HG02763 (cell line): Measurements from ENCODE around the gene CNIH3.
"Not testable (repeated sequence)": the region's sequence is repeated elsewhere in the genome, so short reads cannot be mapped to it uniquely, and the experiment has no call there.

Experiments used
- ATAC-seq: cut with Tn5 transposase; IDR thresholded peaks from one replicate; pipeline ENCODE4 v1.9.1; 2021; ENCODE audit warnings: mild to moderate bottlenecking, moderate library complexity; ENCODE audit not compliant: unreplicated experiment

CNIH3 gene

DNA sequence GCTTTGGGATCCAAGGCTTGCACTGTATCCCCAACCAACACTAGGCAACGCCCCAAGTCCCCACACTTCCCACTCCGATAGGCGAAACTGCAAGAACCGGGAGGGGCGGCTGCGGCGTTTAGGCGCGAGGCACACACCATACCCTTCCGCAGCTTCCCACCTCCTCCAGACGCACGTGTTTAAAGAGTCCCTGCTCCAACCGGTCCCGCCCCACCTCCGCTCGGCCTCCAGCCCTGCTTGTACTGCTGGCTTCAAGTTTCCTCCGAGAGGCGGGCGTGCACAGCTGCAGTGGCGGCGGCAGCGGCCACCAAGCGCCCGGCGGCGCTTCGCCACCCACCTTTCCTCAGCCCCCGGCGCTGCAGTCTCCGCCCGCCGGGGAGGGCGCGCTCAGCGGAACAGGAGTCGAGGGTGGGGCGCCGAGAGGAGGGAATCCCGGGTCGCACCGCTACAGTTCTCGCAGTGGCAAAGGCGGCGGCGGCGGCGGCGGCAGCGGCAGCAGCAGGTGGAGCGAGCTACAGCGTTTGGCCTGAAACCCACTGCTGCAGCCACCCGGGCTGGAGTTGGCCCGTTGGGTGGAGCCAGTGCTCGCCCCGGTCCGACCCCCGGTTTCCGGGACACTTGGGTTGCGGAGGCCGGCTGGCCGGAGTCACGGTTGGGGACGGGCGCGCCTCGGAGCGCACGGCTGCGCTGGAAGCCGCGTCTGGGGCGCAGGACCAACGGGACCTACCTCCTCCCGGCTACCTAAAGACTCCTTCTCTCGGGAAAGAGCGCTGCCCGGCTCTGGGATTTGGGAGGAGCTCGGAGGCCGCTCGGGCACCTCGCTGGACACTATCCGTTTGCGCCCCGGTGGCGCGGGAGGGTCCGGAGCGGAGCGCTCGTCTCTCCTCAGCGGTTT lies at the start of gene CNIH3:
CNIH3 (plus strand) TSS at position 457 of the 895 bp plus-strand sequence. CDS start 858 bp downstream, outside the sequence.
- no peak for ATAC-seq

DNA sequence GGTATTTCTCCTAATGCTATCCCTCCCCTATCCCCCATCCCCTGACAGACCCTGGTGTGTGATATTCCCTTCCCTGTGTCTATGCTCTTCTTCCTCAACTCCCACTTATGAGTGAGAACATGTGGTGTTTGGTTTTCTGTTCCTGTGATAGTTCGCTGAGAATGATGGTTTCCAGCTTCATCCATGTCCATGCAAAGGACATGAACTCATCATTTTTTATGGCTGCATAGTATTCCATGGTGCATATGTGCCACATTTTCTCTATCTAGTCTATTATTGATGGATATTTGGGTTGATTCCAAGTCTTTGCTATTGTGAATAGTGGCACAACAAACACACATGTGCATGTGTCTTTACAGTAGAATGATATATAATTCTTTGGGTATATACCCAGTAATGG lies 49.6 kb upstream of the CNIH3 start:
- not testable (repeated sequence) for ATAC-seq

DNA sequence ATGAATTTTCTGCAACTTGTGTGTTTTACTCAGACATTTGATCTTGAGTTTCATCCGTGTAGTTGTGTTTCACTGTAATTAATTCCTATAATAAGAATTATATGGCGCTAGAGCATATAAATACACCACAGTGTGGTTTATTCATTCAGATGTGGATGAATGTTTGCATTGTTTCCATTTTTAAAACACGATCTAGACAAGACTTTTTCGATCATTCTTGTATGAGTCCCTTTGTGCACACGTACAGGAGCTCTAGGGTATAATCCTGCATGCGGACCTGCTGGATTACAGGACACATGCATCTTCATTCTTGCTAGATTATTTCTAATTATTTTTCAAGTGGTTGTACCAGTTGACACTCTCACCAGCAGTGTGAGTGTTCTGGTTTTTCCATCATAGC lies 46.8 kb upstream of the CNIH3 start:
- ATAC-seq, result no peak

DNA sequence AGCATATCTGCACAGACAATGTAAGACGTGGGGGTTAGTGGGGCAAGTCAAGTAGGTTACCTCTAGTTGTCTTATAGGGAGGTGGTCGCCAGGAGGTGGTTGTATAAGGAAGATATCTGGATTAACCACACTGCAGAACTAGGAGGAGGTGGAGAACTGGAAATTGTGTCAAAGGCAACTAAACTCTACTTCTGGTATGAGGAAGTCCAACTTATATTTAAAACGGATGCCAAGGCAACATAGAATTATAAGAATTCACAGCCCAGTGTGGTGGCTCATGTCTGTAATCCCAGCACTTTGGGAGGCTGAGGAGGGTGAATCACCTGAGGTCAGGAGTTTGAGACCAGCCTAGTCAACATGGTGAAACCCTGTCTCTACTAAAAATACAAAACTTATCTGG lies 44.1 kb upstream of the CNIH3 start:
- ATAC-seq, result not testable (repeated sequence)

DNA sequence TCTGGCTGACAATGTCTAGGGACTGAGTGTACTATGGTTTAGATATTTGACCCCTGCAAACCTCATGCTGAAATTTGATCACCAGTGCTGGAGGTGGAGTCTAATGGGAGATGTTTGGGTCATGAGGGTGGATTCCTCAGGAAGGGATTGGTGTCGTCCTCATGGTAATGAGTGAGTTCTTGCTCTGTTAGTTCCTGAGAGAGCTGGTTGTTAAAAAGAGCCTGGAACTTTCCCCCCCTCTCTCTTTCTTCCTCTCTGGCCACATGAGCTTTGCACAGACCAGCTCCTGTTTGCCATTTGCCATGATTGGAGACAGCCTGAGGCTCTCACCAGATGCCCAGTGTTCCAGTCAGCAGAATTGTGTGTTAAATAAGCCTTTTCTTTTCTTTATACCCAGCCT lies 36.6 kb upstream of the CNIH3 start:
- ATAC-seq, result no peak

DNA sequence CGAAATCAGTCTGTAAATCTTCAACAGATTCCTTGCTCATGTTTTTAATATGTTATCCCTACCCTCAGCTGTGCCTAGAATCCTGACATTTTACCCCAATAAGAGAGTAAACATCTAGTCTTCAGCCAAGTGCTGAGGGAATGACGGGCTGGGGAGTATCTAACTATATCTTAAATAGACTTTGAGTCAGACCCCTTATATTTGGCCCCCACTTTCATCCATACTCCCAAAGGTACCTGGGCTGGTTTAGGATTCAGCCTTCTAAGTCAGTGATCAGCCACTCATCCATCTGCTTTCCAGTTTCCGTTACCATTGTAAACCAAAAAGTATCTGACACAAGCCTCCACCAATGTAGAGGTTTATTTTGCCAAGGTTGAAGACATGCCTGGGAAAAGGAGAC lies 36.1 kb upstream of the CNIH3 start:
- no peak for ATAC-seq

DNA sequence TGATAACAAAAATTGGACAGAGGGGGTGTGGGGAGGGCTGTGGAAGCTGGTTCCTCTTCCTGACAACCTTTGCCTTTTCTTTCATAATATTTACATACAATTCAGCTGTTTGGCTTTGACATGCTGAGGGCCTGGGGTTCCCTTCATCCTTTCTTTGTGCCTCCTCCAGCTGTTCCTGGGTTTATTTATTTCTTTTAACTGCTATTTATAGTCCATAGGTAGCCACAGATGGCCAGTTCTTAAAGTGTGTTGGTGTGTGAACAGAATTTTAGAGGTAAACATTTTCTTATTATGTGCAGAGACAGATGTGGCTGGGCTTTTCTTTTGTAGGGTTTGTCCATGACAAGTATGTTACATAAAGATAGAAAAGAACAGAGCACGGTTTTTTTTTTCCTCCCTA lies 34.1 kb upstream of the CNIH3 start:
- ATAC-seq, result no peak

DNA sequence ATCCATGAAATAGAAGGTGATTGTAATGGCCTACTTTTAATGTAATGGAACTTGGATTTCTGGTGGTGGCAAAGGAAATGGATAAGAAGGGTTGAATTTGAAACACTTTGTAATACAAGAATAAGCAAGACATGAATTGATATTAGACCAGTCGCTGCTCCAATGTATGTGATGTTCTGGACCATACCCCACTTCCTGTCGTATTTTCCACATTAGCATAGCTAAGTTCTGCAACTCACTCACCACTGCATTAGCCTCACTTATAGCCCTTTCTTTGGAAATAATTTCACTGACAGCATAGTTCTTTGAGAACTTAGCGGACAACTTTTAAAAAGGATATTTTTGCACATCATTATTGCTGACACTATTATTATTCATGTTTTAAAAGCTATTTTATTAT lies 32.3 kb upstream of the CNIH3 start:
- ATAC-seq, result no peak

DNA sequence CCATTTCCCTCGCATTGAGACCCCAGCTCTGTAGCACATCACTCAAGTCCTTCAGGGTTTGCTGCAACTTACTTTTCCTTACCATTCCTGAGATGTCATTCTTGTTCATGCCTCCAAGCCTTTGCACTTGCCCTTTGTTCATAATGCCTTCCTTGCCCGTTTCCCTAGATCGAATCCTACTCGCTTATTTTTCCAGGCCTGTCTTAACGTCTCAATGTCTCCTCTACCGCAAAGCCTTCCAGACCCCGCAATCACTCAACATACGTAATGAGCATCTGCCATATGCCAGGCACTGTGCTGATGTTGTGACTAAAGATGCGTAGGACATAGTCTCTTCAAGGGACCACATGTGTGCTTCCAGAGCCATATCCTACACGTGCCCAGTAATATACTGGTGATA lies 31.1 kb upstream of the CNIH3 start:
- ATAC-seq, result no peak

DNA sequence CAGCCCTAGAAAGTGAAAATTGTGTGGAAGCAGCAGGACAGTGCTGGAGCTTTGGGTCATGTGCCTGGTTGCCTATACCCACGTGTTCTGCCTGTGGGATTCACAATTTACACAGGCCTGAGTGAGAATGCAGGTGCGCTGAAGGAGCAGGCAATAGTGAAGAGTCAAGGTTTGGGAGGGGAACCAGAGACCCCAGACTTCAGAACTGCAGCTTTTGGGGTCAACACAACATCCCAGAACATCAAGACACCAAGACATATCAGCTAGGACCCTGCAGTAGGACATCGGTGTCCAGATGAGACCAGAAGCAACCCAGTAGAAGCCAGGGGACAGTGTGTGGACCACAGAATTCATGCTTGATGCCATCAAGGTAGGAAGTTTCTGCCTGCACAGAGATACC lies 29.1 kb upstream of the CNIH3 start:
- ATAC-seq, result no peak

DNA sequence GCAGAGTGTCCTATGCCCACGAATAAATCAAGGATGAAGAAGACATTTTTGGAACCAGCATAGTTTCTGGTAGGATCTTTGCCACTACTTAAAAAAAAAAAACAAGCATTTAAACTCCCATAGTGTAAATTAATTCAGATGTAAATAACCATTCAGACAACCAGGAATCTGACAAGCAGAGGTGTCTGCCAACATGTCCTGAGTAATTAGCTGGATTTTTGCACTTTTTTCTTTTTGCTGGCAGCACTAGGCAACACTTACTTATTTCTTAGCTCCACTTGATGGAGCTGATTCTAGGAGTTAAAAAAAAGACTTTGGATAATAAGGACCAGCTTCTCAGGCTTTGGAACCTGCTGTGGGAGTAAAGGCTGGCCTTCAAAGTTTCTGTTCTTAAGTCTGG lies 27.6 kb upstream of the CNIH3 start:
- no peak for ATAC-seq

DNA sequence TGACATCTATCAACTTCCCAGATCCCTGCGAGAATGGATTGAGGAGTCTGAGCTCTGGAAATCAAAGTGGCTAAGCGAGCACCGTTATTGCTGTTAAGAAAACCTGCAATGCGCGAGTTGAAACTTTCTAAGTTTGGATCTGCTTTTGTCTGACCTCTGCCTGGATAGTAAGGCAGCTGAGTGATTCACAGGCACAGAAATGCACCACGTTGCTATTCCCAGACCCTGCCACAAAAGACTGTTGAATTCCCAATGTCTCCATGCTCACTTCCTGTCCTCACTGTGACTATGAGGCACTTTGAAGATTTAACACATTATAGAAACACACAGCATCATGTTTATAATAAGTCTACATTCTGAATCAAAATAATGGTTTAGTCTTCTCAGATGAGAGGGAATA lies 27.1 kb upstream of the CNIH3 start:
- ATAC-seq, result no peak

DNA sequence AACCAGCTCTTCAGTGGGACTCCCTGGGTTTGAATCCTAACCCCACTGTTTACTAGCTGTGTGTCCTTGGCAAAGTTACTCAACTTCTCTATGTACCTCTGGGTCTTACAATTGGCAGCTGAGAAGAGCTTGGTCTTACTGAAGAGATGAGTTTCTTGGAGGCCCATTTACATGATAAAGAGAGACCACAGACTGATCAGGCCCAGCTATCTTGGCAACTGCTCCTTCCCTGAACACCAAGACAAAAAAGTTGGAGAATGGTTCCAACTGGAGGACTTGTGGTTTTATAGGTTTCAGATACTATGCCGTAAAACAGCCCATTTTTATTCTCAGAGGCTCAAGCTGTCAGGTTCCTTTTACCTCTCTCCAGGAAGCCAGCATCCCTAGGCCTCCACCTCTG lies 24.8 kb upstream of the CNIH3 start:
- ATAC-seq, result no peak

DNA sequence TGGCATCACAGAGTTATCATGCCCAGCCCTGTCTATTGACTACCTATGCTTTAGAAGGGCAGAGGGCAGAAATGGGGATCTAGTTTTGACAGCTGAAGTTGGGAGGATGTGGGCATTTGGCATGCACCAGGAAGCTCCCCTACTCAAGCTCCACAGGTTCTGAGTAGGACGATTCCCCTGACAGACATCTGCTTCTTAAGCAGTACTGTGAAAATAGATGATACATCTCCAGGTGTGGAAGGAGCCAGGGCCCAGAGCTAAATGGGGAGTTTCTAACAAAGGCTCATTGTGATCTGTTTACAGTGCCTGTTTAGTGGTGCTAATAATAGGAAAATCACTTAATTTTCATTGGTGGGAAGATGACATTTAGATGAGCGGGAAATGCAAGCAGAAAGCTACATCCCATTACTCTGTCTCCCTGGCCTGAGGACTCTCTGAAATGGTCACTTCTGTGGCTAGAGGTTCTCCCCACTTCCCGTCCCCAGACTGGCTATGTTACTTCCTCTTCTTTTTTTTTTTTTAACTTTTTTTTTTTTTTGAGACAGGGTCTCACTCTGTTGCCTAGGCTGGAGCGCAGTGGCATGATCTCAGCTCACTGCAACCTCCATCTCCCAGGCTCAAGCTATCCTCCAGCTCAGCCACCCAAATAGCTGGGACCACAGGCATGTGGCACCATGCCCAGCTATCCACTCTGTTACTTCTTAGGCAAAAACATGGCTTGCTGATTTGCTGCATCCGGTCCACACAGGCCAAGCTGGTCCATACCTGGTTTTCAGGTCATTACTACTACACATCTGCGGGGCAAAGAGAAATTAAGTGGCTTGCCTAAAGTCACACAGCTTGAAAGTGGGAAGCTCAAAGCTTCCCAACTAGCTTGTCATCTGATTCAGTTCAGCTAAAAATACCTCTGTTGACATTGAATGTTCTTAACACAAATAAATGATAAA lies 23.2 kb upstream of the CNIH3 start:
- ATAC-seq, result no peak

DNA sequence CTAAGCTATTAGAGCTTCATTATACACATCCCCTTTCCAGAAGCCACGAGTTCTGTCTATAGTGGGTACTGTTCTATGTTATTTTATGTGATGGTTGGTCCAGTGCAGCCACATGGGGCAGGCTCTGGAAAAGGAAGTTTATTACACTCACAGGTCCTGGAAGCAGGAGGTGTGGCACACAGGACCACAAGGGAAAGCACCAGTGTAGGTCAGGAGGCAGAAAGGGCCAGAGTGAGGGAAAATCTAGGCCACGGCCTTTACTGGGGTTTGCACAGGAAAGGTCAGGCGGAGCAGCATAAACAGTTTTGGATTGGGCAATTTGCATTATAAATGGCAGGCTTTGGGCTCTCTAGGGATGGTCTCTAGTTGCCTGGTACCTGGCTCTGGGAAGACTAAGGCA lies 21.8 kb upstream of the CNIH3 start:
- no peak for ATAC-seq

DNA sequence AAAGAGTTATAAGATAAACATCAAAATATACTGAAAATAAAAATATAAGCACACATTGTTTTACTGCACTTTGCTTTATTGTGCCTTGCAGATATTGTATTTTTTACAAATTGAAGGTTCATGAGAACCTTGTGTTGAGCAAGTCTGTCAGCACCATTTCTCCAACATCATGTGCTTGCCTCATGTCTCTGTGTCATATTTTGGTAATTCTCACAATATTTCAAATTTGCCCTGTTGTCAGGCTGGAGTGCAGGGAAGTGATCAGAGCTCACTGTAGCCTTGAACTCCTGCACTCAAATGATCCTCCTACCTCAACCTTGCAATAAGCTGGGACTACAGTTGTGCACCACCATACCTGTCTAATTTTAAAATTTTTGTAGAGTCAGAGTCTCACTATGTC lies 21.3 kb upstream of the CNIH3 start:
- ATAC-seq, result no peak

DNA sequence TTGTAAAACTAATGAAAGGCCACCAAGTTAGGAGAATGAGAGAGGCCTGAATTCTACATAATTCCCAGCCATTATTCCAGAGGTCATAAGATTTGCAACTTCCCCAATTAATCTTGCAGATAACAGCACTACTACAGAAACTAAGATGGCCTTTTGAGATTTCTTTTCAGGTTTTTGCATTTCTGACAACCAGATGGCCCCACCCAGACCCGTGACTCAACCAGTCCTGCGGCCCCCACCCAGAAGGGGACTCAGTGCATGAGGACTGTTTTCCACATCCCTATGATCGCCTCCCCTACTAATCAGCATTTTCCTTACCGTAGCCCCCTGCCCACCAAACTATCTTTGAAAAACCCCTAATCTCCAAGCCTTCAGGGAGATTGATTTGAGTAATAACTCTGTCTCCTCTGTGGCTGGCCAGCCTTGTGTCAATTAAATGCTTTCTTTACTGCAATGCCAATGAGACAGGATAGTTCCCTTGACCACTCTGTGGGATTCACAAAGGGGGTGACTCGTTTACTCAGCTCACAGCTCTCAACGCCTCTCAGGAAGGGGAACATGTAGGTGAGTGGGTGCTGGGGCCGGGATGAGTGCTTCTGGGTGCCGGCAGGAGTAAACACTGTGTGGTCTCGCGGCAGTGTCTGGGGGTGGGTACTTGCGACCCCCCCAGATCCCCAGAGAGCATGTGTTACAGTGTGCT lies 10.5 kb upstream of the CNIH3 start:
- ATAC-seq, result no peak

DNA sequence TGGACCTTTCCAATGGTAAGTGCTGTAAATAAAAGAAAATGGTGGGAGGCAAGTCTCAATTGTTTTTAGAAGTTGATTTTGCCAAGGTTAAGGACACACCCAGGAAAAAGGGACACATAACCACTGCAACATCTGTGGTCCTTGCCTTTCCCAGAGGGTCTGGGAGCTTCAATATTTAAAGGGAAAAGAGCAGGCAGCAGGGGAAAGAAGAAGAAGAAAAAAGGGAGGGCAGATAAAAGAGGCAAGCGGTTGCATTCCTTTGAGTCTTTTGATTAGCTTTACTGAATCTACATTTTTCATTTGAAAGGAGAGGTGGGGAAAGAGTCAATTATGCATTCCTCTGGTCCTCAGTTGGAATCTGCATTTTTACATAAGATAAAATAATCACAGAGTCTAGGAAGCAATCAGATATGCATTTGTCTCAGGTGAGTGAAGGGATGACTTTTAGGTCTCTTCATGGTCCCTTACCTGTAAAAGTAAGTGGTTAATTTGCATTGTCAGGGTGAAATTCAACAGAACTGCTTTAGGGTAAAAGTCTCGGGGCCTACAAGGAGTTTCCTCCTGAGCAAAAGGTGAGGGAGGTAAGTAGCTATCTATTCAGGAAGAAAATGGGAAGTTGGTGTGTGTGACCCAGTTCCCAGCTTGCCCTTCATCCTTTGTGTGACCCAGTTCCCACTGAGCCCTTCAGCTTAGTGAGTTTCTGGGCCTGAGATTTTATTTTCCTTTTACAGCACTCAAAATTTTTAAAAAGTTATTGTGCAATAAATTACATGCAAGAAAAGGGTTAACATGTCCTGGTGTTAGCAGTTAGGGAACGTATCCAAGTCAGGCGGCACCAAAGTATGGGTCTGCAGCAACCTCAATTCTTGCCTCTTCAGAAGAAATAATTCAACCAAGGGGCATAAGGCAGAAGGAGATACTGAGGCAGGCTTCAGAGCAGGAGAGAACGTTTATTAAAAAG lies 8.6 kb upstream of the CNIH3 start:
- ATAC-seq, result no peak

DNA sequence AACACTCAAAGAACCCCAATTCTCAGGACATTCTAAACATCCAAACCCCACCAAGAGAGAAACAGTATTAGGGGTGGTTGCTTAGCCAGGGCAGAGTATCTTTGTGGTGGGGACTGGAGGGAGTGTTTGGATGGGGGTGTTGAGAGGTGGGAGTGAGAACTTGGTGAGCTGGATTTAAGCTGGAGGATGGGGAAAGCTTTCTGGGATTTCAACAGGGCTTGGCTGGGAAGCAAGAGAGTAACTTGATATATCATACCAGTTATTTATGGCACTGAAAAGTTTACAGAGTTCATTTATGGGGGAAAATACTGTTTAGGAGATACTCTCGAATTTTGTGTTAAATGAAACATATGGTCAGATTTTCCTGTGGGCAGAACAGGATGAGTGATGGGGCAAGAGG lies 6.8 kb upstream of the CNIH3 start:
- ATAC-seq, result no peak

DNA sequence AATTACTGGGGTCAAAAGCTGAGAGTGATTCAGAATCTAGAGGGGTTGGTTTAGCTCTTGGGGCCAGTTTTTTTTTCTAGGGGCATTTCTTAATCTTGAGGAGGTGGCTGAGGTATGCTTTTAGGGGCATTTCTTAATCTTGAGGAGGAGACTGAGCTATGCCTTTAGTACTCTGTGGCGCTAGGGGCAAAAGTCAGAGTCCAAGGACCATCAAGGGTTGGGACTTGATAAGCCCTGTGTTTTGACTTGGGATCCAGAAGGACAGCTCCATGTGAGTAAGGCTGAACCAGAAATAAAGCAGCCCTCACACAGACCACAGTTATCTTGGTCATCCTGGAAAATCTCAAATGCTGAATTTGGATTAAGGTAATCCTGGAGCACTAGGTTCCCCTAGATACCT lies 3.9 kb upstream of the CNIH3 start:
- no peak for ATAC-seq
